Testis (tissue), 2 donors: ENCODE measurements around the gene SETD1A.

Experiments
- POLR2A ChIP-seq: fragments of 450-650 bp; IDR thresholded peaks from one replicate; pipeline ENCODE4 v1.6.1; 2017; ENCODE audit warnings: antibody characterized with exemption, mild to moderate bottlenecking, moderate library complexity
- TF ChIP-seq, protein P1 (sequence below), 3 experiments: fragments of 450-650 bp in 2 of 3; fragments of 200-600 bp in 1 of 3; sonication (generic) in 1 of 3; IDR thresholded peaks; one replicate each; pipeline ENCODE4 v1.5.1; 2016 to 2019; ENCODE audit warnings: antibody characterized with exemption in 3 of 3, mild to moderate bottlenecking in 2 of 3, moderate library complexity in 1 of 3

DNA sequence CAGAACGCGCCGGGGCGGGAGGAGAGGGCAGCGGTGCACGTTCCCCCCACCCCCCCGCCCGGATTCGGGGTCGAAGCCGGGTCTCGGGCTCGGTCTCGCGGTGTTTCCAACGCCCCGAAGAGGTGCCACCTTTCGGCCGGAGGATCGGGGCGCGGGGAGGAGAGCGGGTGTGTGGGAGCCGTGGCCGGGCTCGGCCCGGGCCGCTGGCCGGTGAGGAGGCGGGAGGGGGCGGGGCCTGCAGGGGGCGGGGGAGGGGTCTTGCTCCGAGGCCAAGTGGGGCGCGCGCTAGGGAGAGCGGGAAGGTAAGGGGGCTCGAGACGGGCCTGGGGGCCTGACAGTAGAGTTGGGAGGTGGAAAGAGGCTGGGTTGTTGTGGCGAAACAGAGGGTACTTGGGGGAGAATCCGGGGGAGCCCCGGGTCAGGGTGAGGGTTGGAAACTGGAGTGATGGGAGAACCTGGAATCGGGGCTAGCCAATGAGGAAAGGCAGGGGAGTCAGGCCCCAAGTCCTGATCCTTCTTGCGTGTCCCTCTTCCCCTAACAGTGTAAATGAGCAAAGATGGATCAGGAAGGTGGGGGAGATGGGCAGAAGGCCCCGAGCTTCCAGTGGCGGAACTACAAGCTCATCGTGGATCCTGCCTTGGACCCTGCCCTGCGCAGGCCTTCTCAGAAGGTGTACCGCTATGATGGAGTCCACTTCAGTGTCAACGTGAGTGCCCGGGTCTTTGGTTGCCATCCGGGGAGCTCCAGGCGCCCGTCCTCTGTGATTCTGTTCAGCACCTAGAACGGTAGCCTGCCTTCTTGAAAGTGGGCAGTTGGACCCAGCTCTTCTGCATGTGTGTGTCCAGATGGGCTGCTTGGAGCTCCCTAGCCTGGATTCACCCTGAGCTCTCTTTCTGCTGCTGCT lies 873 bp downstream of the SETD1A start:
- no peak for TF ChIP-seq POLR2A
- TF ChIP-seq, protein P1, sequence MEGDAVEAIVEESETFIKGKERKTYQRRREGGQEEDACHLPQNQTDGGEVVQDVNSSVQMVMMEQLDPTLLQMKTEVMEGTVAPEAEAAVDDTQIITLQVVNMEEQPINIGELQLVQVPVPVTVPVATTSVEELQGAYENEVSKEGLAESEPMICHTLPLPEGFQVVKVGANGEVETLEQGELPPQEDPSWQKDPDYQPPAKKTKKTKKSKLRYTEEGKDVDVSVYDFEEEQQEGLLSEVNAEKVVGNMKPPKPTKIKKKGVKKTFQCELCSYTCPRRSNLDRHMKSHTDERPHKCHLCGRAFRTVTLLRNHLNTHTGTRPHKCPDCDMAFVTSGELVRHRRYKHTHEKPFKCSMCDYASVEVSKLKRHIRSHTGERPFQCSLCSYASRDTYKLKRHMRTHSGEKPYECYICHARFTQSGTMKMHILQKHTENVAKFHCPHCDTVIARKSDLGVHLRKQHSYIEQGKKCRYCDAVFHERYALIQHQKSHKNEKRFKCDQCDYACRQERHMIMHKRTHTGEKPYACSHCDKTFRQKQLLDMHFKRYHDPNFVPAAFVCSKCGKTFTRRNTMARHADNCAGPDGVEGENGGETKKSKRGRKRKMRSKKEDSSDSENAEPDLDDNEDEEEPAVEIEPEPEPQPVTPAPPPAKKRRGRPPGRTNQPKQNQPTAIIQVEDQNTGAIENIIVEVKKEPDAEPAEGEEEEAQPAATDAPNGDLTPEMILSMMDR (IDR thresholded peaks at IDR 0.05): no peak
